K562 (cell line): Measurements from ENCODE around the gene ZBTB20.

ENCODE experiments used
- EP300 ChIP-seq: IDR thresholded peaks from 2 replicates; pipeline ENCODE4 v1.6.1; 2012; ENCODE audit warnings: low read length, improper control_type of control experiment
- FOXA3 ChIP-seq, 2 experiments: fragments of 450-650 bp in 1 of 2; sonication (generic) in 1 of 2; formaldehyde crosslinking; IDR thresholded peaks in 1 of 2; conservative IDR thresholded peaks in 1 of 2; 2 replicates each; pipeline versions ENCODE4 v1.4.0 to v1.8.0; 2020 to 2022; ENCODE audit warnings: mild to moderate bottlenecking in 2 of 2, missing genetic modification reagents in 1 of 2
- NR2C2 ChIP-seq, 2 experiments: fragments of 200-800 bp in 1 of 2; sonication (Bioruptor generic) in 1 of 2; sonication (generic) in 1 of 2; formaldehyde crosslinking in 1 of 2; IDR thresholded peaks; 2 replicates each; pipeline versions ENCODE4 v1.6.1 to v1.8.0; 2016 to 2022; ENCODE audit warnings: mild to moderate bottlenecking in 1 of 2, missing compliant biosample characterization in 1 of 2, missing genetic modification characterization in 1 of 2, missing genetic modification reagents in 1 of 2
- RAD21 ChIP-seq, 2 experiments: fragments of 250-450 bp in 1 of 2; fragments of 450-650 bp in 1 of 2; sonication (Bioruptor Pico) in 1 of 2; formaldehyde crosslinking in 1 of 2; IDR thresholded peaks in 1 of 2; conservative IDR thresholded peaks in 1 of 2; 2 replicates each; pipeline versions ENCODE4 v1.4.0 to v1.8.0; 2020 to 2022; ENCODE audit warnings: mild to moderate bottlenecking in 2 of 2, moderate library complexity in 1 of 2
- ZNF24 ChIP-seq: fragments of 450-650 bp; IDR thresholded peaks from 2 replicates; pipeline ENCODE4 v1.6.1; 2016

GRCh38 chr3:115052906-115053305, 94.2 kb downstream of the ZBTB20 start:
- TF ChIP-seq NR2C2 (CRISPR knock-in tag; IDR thresholded peaks at IDR 0.05) (no peak), NR2C2 (tag; IDR thresholded peaks at IDR 0.05) (no peak), FOXA3 (CRISPR knock-in tag; conservative IDR thresholded peaks at IDR 0.05 in 1 of 2, IDR thresholded peaks at IDR 0.05 in 1 of 2) (no peak), RAD21 (CRISPR knock-in tag; conservative IDR thresholded peaks at IDR 0.05 in 1 of 2, IDR thresholded peaks at IDR 0.05 in 1 of 2) (no peak), EP300 (no peak), ZNF24 (no peak)
